GM18505 (cell line): Measurements from ENCODE around the gene GOLGA1.

ENCODE experiments used
- ATAC-seq: cut with Tn5 transposase; IDR thresholded peaks from one replicate; pipeline ENCODE4 v1.9.1; 2021; ENCODE audit not compliant: unreplicated experiment
- POLR2A ChIP-seq: IDR thresholded peaks from 4 replicates; pipeline ENCODE4 v1.6.1; 2011; ENCODE audit warnings: borderline replicate concordance; ENCODE audit not compliant: insufficient read depth, insufficient read length; ENCODE audit errors: extremely low read depth

Gene GOLGA1

GRCh38 chr9:124913378-124913777 is 27.5 kb downstream of the GOLGA1 start:
- ATAC-seq, result no peak
- no peak for TF ChIP-seq POLR2A

DNA sequence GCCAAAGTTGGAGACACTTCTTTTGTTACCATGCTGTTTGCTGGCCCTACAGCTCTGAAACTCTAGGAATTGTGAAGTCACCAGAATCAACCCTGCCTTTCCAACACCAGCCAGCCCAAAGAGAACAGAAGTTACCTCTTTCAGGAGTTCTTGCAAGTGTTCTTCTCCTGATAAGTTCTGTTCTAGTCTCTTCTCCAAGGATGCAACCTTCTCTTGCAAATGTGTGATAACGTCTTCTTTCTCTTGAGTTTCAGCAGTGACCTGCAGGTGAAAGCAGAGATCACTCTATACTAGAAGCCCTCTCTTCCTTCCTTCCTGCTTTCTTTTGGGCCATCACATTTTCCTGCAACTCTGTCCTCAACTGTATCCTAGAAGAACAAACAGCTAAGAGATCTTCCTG is 29.1 kb downstream of the GOLGA1 start:
- ATAC-seq, result no peak
- no peak for TF ChIP-seq POLR2A

- TF ChIP-seq POLR2A, result no peak
- no peak for ATAC-seq
These were observed 32.8 kb downstream of the GOLGA1 start for GRCh38 chr9:124908098-124908497.

- TF ChIP-seq POLR2A, result no peak
- no peak for ATAC-seq
These were observed 33.9 kb downstream of the GOLGA1 start for GRCh38 chr9:124906966-124907365.

- no peak for ATAC-seq
- TF ChIP-seq POLR2A, result no peak
These were observed 41.0 kb downstream of the GOLGA1 start for GRCh38 chr9:124899845-124900244.

DNA sequence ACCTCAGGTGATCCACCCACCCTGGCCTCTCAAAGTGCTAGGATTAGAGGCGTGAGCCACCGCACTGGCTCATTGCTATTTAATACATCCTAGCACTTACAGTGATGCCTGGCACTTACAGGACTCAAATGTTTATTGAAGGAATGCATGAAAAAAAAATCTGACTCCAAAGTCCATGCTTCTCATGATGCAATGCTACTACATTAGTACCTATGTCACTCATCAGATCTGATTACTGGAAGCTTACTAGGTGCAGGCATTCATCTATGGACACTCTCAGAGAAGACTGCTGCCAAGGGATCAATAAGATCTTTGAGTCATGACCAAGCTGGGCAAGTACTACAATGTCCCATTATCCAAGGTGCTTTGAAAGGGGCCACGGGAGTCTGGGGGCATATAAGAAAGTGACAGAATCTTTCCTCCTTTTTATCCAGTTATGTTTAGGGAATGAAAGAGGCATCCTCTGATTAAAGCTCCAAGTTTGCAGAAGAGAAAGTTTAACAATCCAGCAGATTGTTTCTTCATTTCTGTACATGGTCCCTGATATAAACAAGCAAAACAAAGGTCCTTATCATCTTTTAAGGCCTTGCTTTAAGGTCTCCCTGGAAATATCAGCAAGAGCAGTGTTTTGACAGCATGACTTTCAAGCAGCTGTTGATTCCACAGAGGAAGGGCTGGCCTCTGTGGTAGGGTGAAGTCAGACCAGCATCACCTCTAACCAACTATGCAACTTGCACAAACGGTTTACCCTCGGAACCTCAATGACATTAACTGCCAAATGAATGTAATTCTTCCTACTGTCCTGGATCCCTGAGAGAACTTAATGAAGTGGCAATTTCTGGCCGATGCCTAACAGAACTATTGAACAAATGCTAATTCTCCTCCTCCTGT is 43.1 kb downstream of the GOLGA1 start:
- TF ChIP-seq POLR2A, result no peak
- ATAC-seq, result no peak

GRCh38 chr9:124894741-124895170 is 46.1 kb downstream of the GOLGA1 start:
- ATAC-seq, result no peak
- no peak for TF ChIP-seq POLR2A

DNA sequence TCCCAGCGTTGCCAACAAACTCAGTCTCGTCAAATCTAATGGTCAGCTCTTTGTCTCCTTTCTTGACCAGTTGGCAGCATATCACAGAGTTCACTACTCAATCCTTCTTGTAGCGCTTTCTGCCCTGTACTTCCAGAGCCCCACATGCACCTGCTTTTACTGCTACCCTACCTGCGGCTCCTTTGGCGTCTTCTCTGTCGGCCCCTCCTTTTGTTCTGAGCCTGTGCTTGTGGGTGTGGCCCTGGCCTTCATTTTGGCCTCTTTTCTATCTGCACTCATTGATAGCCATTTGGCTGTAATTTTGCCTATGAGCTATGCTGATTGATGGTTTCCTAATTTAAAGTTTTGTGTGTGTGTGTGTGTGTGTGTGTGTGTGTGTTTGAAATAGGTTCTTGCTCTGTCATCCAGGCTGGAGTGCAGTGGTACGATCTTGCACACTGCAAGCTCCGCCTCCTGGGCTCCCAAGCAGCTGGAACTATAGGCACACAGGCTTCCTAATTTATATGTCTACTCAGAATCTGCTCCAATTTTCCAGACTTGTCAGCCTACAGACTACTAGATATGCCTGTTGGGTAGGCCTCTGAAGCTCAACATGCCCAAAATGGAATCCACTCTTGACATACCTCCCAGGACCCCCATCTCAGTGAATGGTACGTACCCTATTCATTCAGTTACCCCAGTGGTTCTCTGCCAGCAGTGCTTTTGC is 46.7 kb downstream of the GOLGA1 start:
- no peak for TF ChIP-seq POLR2A
- ATAC-seq, result no peak

- no peak for TF ChIP-seq POLR2A
- ATAC-seq, result no peak
These were observed 50.7 kb downstream of the GOLGA1 start for GRCh38 chr9:124890179-124890578.

- TF ChIP-seq POLR2A, result no peak
- no peak for ATAC-seq
These were observed 51.9 kb downstream of the GOLGA1 start for GRCh38 chr9:124889006-124889405.

GRCh38 chr9:124887832-124888231 is 53.1 kb downstream of the GOLGA1 start:
- no peak for ATAC-seq
- TF ChIP-seq POLR2A, result no peak

GRCh38 chr9:124886866-124887492 is 53.9 kb downstream of the GOLGA1 start:
- ATAC-seq, result no peak
- no peak for TF ChIP-seq POLR2A

GRCh38 chr9:124886461-124886860 is 54.4 kb downstream of the GOLGA1 start:
- no peak for TF ChIP-seq POLR2A
- no peak for ATAC-seq
